ENCODE measurements around the gene SPI1. TPM values are rescaled to one million over a fixed set of nuclear protein-coding genes. Genes with fewer than 3 reads are reported as not detected.
A peak's percentile ranks its signal among the peaks of the same experiment; 100 is the strongest.

SPI1 gene
- total and polyA plus RNA-seq, 12 donors, result 3.4 to 38.9 (median 7.5) TPM

DNA sequence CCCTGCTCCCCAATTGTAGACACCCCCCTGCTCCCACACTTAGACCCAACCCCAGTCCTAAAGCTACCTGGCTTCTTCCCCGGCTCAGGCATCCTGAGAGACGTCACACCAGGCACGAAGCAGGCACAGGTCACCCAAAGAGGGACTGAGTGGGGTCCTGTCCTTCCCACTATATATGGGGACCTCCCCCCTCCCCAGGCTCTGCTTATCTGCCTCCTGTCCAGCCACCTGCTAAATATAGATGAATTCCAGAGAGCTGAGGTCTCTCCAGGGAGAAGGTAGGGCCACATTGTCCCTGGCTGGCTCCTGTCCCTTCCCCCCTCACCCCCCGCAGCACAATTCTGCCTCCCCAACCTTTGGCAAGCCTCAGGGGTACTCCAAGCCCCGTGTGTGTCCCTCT, 25.8 kb downstream of the SPI1 start, which contains the start of gene MYBPC3:
Gene MYBPC3 (minus strand): TSS at position 147 of the 400 bp plus-strand sequence. CDS start 55 bp downstream, at position 92.
- peak; percentile 57 to 74 for DNase-seq
- TF ChIP-seq, protein P1, sequence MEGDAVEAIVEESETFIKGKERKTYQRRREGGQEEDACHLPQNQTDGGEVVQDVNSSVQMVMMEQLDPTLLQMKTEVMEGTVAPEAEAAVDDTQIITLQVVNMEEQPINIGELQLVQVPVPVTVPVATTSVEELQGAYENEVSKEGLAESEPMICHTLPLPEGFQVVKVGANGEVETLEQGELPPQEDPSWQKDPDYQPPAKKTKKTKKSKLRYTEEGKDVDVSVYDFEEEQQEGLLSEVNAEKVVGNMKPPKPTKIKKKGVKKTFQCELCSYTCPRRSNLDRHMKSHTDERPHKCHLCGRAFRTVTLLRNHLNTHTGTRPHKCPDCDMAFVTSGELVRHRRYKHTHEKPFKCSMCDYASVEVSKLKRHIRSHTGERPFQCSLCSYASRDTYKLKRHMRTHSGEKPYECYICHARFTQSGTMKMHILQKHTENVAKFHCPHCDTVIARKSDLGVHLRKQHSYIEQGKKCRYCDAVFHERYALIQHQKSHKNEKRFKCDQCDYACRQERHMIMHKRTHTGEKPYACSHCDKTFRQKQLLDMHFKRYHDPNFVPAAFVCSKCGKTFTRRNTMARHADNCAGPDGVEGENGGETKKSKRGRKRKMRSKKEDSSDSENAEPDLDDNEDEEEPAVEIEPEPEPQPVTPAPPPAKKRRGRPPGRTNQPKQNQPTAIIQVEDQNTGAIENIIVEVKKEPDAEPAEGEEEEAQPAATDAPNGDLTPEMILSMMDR (IDR thresholded peaks at IDR 0.05), result no peak
- Histone ChIP-seq H3K4me1 (peaks cover 0 to 31% (median under 1%) of the 10 kb centered on the region in 9 donors), H3K27ac (peak within 1 kb of the TSS; percentile 83 to 99 (median 96)), H3K9me3 (no peaks in the 10 kb centered on the region), H3K27me3 (no peaks in the 10 kb centered on the region), H3K36me3 (peaks cover 0 to 40% (median 0%) of the 10 kb centered on the region in 9 donors), H3K4me3 (peak within 1 kb of the TSS; percentile 44 to 77 (median 63))
- peak; percentile 26 to 73 (median 63) for ATAC-seq
- 38 to 61% methylated on average over 5 of the region's 5 CpGs for WGBS, 2 donors
- intact Hi-C loops (cut with DNase I), result loop anchor here in 9 of 10 donors (2.0 to 10.0 kb wide), 9 partner anchors 78 to 468 kb away; partner anchors contain the start of genes MADD (in 5 of the 9) and PACSIN3 (in 3 of the 9)

DNA sequence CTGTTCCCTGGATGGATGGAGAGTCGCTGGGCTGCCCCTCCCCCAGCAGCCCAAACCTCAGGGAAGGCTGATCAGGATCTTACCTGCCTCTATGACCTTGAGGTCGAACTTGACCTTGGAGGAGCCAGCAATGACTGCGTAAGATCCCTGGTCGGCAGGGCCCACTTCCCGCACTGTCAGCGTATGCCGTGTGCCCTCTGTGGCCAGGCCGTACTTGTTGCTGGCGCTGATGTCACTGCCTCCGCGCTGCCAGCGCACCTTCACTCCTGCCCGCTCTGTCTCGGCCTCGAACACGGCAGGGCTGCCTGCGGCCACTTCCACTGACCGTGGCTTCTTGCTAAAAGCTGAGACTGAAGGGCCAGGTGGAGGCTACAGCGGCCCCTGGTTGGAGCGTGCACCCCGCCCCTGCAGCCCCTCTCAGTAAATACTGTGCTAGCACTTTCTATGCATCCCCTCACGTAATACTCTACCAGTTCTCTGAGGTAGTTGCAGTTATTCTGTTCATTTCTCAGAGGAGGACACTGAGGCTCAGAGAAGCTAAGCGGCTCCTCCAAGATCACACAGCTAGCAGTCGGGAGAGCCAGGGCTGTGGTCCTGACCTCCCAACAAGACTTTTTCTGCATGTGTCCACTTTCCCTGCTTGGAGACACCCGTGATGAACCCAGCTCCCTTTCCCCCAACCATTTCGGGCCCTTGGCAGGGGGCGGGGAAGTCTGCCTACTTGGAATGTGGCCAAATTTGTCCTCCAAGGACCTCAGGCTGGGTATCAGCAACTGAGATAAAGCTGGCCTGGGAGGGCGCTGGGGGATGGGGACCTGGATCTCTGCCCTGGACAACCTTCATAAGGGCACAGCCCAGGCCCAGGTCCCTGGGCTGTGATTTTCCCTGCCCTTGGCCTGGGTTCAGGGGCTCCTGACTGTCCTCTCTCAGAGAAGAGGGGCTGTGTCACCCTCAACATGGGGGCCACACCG, 26.9 kb downstream of the SPI1 start:
- peaks cover 0 to 41% (median 4%) of the 10 kb centered on the region in 9 donors for H3K4me1 ChIP-seq
- peaks cover 0 to 52% (median 0%) of the 10 kb centered on the region in 9 donors for H3K36me3 ChIP-seq
- H3K9me3 ChIP-seq, result no peaks in the 10 kb centered on the region
- peak overlapping the region; percentile 83 to 99 (median 96) for H3K27ac ChIP-seq
- H3K27me3 ChIP-seq, result no peaks in the 10 kb centered on the region
- peak overlapping the region; percentile 44 to 77 (median 63) for H3K4me3 ChIP-seq
- 48 to 54% methylated on average over 29 of the region's 29 CpGs for WGBS, 2 donors
- peak; percentile 35 to 72 (median 63) for ATAC-seq
- intact Hi-C loops (cut with DNase I), result loop anchor here in 9 of 10 donors (2.0 to 10.0 kb wide), 9 partner anchors 77 to 467 kb away; partner anchors contain the start of genes MADD (in 5 of the 9) and PACSIN3 (in 3 of the 9)
- TF ChIP-seq, protein P1 (IDR thresholded peaks at IDR 0.05), result no peak
- peak; percentile 77 to 83 for DNase-seq

DNA sequence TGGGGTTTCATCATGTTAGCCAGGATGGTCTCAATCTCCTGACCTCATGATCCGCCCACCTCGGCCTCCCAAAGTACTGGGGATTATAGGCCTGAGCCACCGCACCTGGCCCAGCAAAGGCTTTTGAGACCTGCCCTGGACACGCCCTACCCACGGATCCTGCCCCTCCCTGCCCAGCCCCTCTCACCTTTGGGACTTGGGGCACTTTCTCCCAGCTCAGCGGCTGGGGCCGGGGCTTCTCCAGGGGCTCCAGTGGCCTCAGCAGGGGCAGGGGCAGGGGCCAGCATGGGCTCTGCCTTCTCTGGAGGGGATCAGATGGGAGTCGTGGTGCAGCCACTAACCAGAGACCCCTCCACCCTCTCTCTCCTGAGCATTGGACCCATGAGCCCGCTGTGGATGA, 28.0 kb downstream of the SPI1 start:
- TF ChIP-seq, protein P1 (IDR thresholded peaks at IDR 0.05), result no peak
- DNase-seq (no peak), ATAC-seq (peak in 1 of 8 donors; percentile 0)
- H3K9me3 ChIP-seq, result no peaks in the 10 kb centered on the region
- peaks cover 0 to 52% (median 4%) of the 10 kb centered on the region in 9 donors for H3K4me1 ChIP-seq
- H3K27ac ChIP-seq, result peak overlapping the region; percentile 67 to 99 (median 96)
- peak overlapping the region; percentile 44 to 77 (median 63) for H3K4me3 ChIP-seq
- peaks cover 0 to 63% (median 0%) of the 10 kb centered on the region in 9 donors for H3K36me3 ChIP-seq
- intact Hi-C loops (cut with DNase I), result loop anchor here in 9 of 10 donors (5.0 to 10.0 kb wide), 8 partner anchors 76 to 466 kb away; partner anchors contain the start of genes MADD (in 5 of the 9) and PACSIN3 (in 2 of the 9)
- H3K27me3 ChIP-seq, result no peaks in the 10 kb centered on the region
- WGBS, 2 donors, result 49 to 66% methylated on average over 9 of the region's 9 CpGs
